CD4-positive, alpha-beta T cell treated with Interleukin-15 for 1 hour (primary cell): ENCODE data around the gene MMUT.
"Not testable (repeated sequence)": the region's sequence is repeated elsewhere in the genome, so short reads cannot be mapped to it uniquely, and the experiment has no call there.

Experiments
- DNase-seq: peaks from one replicate; pipeline ENCODE4 v3.0.0-alpha.2; 2020

MMUT gene

GRCh38 chr6:49462927-49463611, at the start of gene MMUT, which contains the start of gene CENPQ:
Gene MMUT (minus strand): TSS chr6:49463253. CDS start chr6:49459466, 3,787 bp downstream.
Gene CENPQ (plus strand): TSS chr6:49463370. CDS start chr6:49470177, 6,807 bp downstream.
- peak; percentile 91 for DNase-seq

- no peak for DNase-seq
Measured at GRCh38 chr6:49509342-49509741, 46.3 kb upstream of the MMUT start.

GRCh38 chr6:49506569-49507111, 43.6 kb upstream of the MMUT start:
- DNase-seq, result no peak

- DNase-seq, result no peak
Measured at GRCh38 chr6:49504666-49505065, 41.6 kb upstream of the MMUT start.

GRCh38 chr6:49499623-49500022, 36.6 kb upstream of the MMUT start, which contains the start of gene GLYATL3:
Gene GLYATL3 (plus strand): TSS chr6:49499923. CDS start chr6:49511991, 12,068 bp downstream.
- no peak for DNase-seq

GRCh38 chr6:49499126-49499525, 36.1 kb upstream of the MMUT start:
- no peak for DNase-seq

- no peak for DNase-seq
Measured at GRCh38 chr6:49497304-49497703, 34.3 kb upstream of the MMUT start.

- DNase-seq, result no peak
Measured at GRCh38 chr6:49490633-49491032, 27.6 kb upstream of the MMUT start.

GRCh38 chr6:49483380-49483779, 20.3 kb upstream of the MMUT start:
- not testable (repeated sequence) for DNase-seq

GRCh38 chr6:49481846-49482245, 18.8 kb upstream of the MMUT start:
- not testable (repeated sequence) for DNase-seq

- DNase-seq, result no peak
Measured at GRCh38 chr6:49479308-49479970, 16.4 kb upstream of the MMUT start.

GRCh38 chr6:49476564-49476963, 13.5 kb upstream of the MMUT start:
- DNase-seq, result not testable (repeated sequence)

GRCh38 chr6:49468042-49468441, 5.0 kb upstream of the MMUT start:
- no peak for DNase-seq

GRCh38 chr6:49464691-49465090, 1.6 kb upstream of the MMUT start:
- DNase-seq, result no peak

- DNase-seq, result no peak
Measured at GRCh38 chr6:49463612-49463967, 537 bp upstream of the MMUT start.

- no peak for DNase-seq
Measured at GRCh38 chr6:49462599-49462926, 490 bp downstream of the MMUT start.

- no peak for DNase-seq
Measured at GRCh38 chr6:49462071-49462470, 982 bp downstream of the MMUT start.

GRCh38 chr6:49457771-49458170, 5.3 kb downstream of the MMUT start:
- DNase-seq, result no peak

- no peak for DNase-seq
Measured at GRCh38 chr6:49454787-49455709, 8.0 kb downstream of the MMUT start.

- DNase-seq, result no peak
Measured at GRCh38 chr6:49453221-49453620, 9.8 kb downstream of the MMUT start.

GRCh38 chr6:49430866-49431265, 32.2 kb downstream of the MMUT start:
- no peak for DNase-seq

- no peak for DNase-seq
Measured at GRCh38 chr6:49430187-49430586, 32.9 kb downstream of the MMUT start.

- no peak for DNase-seq
Measured at GRCh38 chr6:49423817-49424216, 39.2 kb downstream of the MMUT start.
